OCI-LY7 (cell line): Measurements from ENCODE around the gene YY2.

Experiments used
- EZH2phosphoT487 ChIP-seq: fragments of 200-600 bp; sonication (generic); IDR thresholded peaks from 2 replicates; pipeline ENCODE4 v1.6.1; 2018; ENCODE audit warnings: low read depth, borderline replicate concordance, mild to moderate bottlenecking, mixed run types, antibody characterized with exemption, low read length, moderate library complexity, mixed read lengths
- TF ChIP-seq, protein P1 (sequence below): fragments of 200-600 bp; sonication (generic); conservative IDR thresholded peaks from 2 replicates; pipeline ENCODE4 v1.5.1; 2014; ENCODE audit warnings: mild to moderate bottlenecking, antibody characterized with exemption, low read length, moderate library complexity, mixed read lengths

- TF ChIP-seq, protein P1, sequence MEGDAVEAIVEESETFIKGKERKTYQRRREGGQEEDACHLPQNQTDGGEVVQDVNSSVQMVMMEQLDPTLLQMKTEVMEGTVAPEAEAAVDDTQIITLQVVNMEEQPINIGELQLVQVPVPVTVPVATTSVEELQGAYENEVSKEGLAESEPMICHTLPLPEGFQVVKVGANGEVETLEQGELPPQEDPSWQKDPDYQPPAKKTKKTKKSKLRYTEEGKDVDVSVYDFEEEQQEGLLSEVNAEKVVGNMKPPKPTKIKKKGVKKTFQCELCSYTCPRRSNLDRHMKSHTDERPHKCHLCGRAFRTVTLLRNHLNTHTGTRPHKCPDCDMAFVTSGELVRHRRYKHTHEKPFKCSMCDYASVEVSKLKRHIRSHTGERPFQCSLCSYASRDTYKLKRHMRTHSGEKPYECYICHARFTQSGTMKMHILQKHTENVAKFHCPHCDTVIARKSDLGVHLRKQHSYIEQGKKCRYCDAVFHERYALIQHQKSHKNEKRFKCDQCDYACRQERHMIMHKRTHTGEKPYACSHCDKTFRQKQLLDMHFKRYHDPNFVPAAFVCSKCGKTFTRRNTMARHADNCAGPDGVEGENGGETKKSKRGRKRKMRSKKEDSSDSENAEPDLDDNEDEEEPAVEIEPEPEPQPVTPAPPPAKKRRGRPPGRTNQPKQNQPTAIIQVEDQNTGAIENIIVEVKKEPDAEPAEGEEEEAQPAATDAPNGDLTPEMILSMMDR = no peak
- no peak for TF ChIP-seq EZH2phosphoT487
These were observed 10.7 kb upstream of the YY2 start for GRCh38 chrX:21845096-21845495.
